Ovary (tissue), 3 donors: Measurements from ENCODE around the gene ZFC3H1.

ENCODE experiments used
- CTCF ChIP-seq, 3 donors: fragments of 450-650 bp in 2 of 3; fragments of 200-600 bp in 1 of 3; IDR thresholded peaks; one replicate each; pipeline versions ENCODE4 v1.5.1 to v1.8.0; 2016 to 2022; ENCODE audit warnings: antibody characterized with exemption in 3 of 3, mild to moderate bottlenecking in 1 of 3
- EP300 ChIP-seq: sonication (generic); formaldehyde crosslinking; IDR thresholded peaks from one replicate; pipeline ENCODE4 v1.6.1; 2017; ENCODE audit warnings: antibody characterized with exemption
- POLR2A ChIP-seq: fragments of 450-650 bp; IDR thresholded peaks from one replicate; pipeline ENCODE4 v1.6.1; 2017; ENCODE audit warnings: antibody characterized with exemption, mild to moderate bottlenecking, moderate library complexity
- donor health status: DM: no; HTN: no; CAD: no.

DNA sequence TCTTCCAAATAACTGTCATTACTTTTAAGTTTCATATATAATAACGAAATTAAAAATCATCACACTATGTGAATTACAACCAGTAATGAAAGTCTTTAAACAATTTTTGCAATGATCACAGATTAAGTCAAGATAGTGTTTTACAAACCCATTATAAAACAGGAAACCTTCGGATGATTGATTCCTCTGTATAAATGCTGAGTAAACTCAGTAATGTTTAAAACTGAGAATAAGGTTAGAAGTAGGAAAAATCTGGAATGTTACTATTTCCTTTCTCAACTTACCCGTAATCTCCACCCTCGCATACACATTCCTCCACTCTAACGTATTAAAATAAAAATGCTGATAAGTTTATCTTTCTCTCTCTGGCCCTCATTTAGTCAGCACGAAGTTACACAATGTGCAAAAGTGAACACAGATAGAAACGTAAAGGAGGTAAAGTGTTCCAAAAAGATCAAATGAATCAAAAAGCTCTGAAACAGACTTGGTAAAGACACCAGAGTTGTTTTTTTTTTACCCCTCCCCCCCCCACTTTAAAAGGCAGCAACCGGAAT, 1.6 kb downstream of the ZFC3H1 start:
- TF ChIP-seq CTCF (IDR thresholded peaks at IDR 0.05) (no peak), POLR2A (no peak), EP300 (no peak)
